HG03575 (cell line): Measurements from ENCODE around the gene HMG20B.
"Not testable (repeated sequence)": the region's sequence is repeated elsewhere in the genome, so short reads cannot be mapped to it uniquely, and the experiment has no call there.

Experiments used
- ATAC-seq: cut with Tn5 transposase; IDR thresholded peaks from one replicate; pipeline ENCODE4 v1.9.1; 2021; ENCODE audit not compliant: unreplicated experiment, insufficient number of reproducible peaks, low FRiP score; ENCODE audit errors: extremely low read depth

HMG20B gene

GRCh38 chr19:3575949-3576673 lies 3.4 kb downstream of the HMG20B start:
- no peak for ATAC-seq

GRCh38 chr19:3576696-3577443 lies 4.1 kb downstream of the HMG20B start:
- ATAC-seq = no peak

GRCh38 chr19:3577723-3578344 lies 5.1 kb downstream of the HMG20B start:
- ATAC-seq = no peak

DNA sequence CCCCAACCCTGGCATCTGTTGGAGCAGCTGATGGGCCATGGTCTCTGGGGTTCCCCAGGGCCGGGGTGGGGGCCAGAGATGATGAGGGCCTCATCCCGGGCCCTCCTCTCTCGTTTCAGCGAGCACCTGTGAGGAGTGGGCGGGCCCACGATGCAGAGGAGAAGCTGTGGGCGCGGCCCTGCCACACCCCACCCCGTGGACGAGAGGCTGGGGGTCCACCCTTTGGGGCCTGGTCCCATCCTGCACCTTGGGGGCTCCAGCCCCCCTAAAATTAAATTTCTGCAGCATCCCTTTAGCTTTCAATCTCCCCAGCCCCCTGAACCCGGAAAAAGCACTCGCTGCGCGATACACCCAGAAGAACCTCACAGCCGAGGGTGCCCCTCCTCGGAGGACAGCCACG lies 5.6 kb downstream of the HMG20B start:
- ATAC-seq = no peak

DNA sequence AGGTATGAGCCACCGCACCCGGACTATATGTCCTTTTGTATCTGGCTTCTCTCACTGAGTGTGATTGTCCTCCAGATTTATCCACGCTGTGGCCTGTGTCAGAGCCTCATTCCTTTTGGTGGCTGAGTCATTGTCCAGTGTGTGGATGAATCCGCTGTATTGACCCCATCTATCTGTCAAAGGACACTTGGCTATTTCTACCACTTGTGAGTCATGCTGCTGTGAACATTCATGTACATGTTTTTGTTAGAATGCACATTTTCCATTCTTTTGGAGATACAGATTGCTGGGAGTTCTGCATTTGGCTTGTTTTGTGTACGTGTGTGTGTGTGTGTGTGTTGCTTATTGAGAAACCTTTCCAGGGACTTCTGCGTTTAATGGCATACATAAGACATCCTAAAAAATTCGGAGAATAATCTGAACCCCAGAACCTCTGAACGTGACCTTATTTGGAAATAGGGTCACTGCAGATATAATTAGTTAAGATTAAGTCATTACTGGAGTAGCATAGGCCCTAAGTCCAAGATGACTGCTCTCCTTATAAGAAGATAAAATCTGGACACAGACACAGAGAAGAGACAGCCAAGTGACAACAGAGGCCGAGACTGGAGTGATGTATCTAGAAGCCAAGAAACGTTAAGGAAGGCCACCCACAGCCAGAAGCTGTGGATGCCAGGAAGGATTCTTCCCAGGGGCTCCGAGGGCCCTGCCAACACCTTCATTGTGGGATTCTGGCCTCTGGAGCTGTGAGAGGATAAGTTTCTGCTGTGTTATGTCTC lies 7.6 kb downstream of the HMG20B start:
- ATAC-seq = no peak

DNA sequence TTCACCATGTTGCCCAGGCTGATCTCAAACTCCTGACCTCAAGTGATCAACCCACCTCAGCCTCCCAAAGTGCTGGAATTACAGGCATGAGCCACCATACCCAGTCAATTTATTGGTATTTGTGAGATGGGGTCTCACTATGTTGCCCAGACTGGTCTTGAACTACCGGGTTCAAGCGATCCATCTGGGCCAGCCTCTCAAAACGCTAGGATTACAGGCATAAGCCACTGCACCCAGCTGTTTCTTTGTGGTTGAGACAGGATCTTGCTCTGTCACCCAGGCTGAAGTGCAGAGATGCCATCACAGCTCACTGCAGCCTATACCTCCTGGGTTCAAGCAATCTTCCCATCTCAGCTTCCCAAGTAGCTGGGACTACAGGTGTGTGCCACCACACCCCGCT lies 9.0 kb downstream of the HMG20B start:
- not testable (repeated sequence) for ATAC-seq

- not testable (repeated sequence) for ATAC-seq
Measured at GRCh38 chr19:3584036-3584802, 11.5 kb downstream of the HMG20B start.

DNA sequence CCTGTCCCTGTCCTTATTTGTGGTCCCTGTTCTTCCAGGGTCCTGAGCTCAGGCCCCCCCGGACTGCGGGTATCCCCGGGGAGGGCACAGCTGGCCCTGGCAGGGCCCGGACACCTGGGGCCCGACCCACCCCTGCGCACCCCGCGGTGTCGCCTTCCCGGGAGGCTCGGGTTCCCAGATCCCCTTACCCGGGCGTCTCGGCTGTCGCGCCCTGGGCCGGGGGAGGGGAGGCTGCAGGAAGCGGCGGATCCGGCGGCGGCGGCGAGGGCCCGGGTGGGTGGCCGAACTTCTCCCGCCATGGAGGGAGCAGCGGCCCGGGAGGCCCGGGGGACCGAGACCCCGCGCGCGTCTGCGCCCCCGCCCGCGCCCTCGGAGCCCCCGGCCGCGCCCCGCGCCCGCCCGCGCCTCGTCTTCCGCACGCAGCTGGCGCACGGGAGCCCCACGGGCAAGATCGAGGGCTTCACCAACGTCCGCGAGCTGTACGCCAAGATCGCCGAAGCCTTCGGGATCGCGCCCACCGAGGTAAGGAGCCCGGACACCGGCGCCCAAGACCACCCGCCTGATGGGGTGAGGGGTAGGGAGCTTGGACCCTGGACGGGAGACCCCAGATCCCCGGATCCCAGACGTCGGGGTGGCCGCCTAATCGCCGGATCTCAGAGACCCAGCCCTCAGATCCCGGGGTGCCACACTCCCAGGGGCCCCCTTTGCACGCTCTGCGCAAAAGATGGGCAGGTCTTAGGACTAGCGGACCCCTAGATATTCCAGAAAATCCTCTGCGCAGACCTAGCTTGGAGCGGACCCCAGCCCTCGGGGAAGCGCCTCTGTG lies 12.8 kb downstream of the HMG20B start, which contains the start of gene GIPC3:
TSS of gene GIPC3 (plus strand) at position 178 of the 826 bp plus-strand sequence. CDS start at position 298, 120 bp downstream.
- no peak for ATAC-seq

- ATAC-seq = no peak
Measured at GRCh38 chr19:3586127-3586626, 13.4 kb downstream of the HMG20B start.

GRCh38 chr19:3586707-3587346 lies 14.1 kb downstream of the HMG20B start:
- ATAC-seq = no peak

DNA sequence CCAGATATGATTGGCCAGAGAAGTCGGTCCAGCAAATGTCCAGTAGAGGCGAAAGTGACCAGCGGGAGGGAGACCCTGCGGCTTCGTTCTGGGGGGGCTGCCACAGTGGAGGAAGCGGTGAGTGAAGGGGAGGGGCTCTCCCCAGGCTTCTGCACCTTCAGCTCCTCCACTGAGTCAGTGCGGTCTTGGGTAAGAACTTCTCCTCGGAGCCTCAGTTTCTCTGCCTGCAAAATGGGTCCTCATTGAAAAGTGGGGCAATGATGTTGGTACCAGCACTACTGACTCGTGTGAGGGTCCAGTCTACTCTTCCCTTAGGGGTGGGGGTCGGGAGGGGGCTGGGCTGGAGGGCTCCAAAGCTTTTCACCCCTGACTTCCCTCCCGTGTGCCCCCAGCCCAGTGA lies 16.7 kb downstream of the HMG20B start:
- no peak for ATAC-seq

GRCh38 chr19:3589949-3590348 lies 17.2 kb downstream of the HMG20B start:
- no peak for ATAC-seq

- no peak for ATAC-seq
Measured at GRCh38 chr19:3590991-3591659, 18.4 kb downstream of the HMG20B start.

DNA sequence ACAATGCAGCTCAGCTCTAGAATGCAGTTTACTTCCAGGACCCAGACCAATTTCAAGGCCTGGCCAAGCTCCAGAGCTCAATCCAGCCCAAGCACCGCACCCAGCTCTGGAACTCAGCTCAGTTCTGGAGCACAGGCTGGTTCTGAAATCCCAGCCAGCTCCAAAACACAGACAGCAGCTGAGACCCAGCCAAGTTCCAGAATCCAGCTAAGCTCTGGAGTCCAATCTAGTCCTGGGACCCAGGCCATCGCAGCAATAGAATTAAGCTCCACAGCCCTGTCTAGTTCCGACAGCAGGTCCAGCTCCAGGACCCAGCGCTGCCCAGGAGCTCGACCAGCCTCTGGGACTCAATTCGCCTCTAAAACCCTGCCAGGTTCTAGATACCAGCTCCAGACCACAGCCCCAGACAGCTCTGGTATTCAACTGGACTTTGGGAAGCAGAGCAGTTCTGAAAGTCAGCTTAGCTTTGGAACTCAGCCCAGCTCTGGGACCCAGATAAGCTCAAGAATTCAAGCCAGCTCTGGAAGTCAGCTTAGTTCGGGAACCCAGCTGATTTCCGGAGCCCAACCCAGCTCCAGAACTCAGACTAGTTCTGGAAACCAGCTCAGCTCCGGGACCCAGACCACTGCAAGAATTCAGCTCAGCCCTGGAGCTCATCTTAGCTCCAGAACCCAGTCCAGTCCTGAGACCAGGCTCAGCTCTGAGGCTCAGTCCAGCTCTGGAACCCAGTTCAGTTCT lies 19.3 kb downstream of the HMG20B start:
- ATAC-seq = no peak

- no peak for ATAC-seq
Measured at GRCh38 chr19:3593156-3593555, 20.4 kb downstream of the HMG20B start.

- no peak for ATAC-seq
Measured at GRCh38 chr19:3595521-3596061, 22.8 kb downstream of the HMG20B start.
